Measurements from ENCODE around the gene RNF223. TPM values are rescaled to one million over a fixed set of nuclear protein-coding genes. Genes with fewer than 3 reads are reported as not detected.

Gene RNF223
- total RNA-seq, 1 donor from 2014 or later = not detected

GRCh38 chr1:1072299-1072848 is 1.7 kb downstream of the RNF223 start:
- Histone ChIP-seq H3K4me3 (no peak overlapping the region), H3K9me3 (no peaks in the 10 kb centered on the region), H3K27me3 (peaks cover 8% of the 10 kb centered on the region), H3K27ac (no peak overlapping the region), H3K4me1 (peaks cover 9% of the 10 kb centered on the region in 2 donors), H3K36me3 (no peaks in the 10 kb centered on the region)
- no peak for TF ChIP-seq CTCF (IDR thresholded peaks at IDR 0.05)
- intact Hi-C loops (cut with DNase I) = no loop called here
- DNase-seq (ENCODE audit: low spot score in 2 of 2) = no peak

GRCh38 chr1:1071486-1072298 is 2.4 kb downstream of the RNF223 start:
- Histone ChIP-seq H3K36me3 (no peaks in the 10 kb centered on the region), H3K4me1 (peaks cover 9% of the 10 kb centered on the region in 2 donors), H3K27ac (no peak overlapping the region), H3K4me3 (no peak overlapping the region), H3K9me3 (no peaks in the 10 kb centered on the region), H3K27me3 (peaks cover 8% of the 10 kb centered on the region)
- intact Hi-C loops (cut with DNase I) = no loop called here
- TF ChIP-seq CTCF (IDR thresholded peaks at IDR 0.05) = no peak
- no peak for DNase-seq (ENCODE audit: low spot score in 2 of 2)

- no peak for DNase-seq (ENCODE audit: low spot score in 2 of 2)
- no peaks in the 10 kb centered on the region for H3K36me3 ChIP-seq
- H3K4me1 ChIP-seq = peaks cover 9% of the 10 kb centered on the region in 2 donors
- H3K27ac ChIP-seq = no peak overlapping the region
- H3K27me3 ChIP-seq = peaks cover 8% of the 10 kb centered on the region
- intact Hi-C loops (cut with DNase I) = no loop called here
- TF ChIP-seq CTCF (IDR thresholded peaks at IDR 0.05) = no peak
- peak overlapping the region in 1 of 2 donors; percentile 71 for H3K4me3 ChIP-seq
- no peaks in the 10 kb centered on the region for H3K9me3 ChIP-seq
Observed at GRCh38 chr1:1069711-1070676, 4.1 kb downstream of the RNF223 start.

- Histone ChIP-seq H3K4me1 (peaks cover 9% of the 10 kb centered on the region in 2 donors), H3K4me3 (peak overlapping the region; percentile 68 to 71), H3K27me3 (peaks cover 8% of the 10 kb centered on the region), H3K9me3 (no peaks in the 10 kb centered on the region), H3K27ac (no peak overlapping the region), H3K36me3 (no peaks in the 10 kb centered on the region)
- no peak for DNase-seq (ENCODE audit: low spot score in 2 of 2)
- no peak for TF ChIP-seq CTCF (IDR thresholded peaks at IDR 0.05)
- intact Hi-C loops (cut with DNase I) = no loop called here
Observed at GRCh38 chr1:1069056-1069710, 4.9 kb downstream of the RNF223 start.

- DNase-seq (ENCODE audit: low spot score in 2 of 2) = no peak
- H3K36me3 ChIP-seq = no peaks in the 10 kb centered on the region
- H3K4me1 ChIP-seq = peaks cover 9 to 12% of the 10 kb centered on the region in 2 donors
- no peaks in the 10 kb centered on the region for H3K9me3 ChIP-seq
- H3K27me3 ChIP-seq = peaks cover 8% of the 10 kb centered on the region
- intact Hi-C loops (cut with DNase I) = no loop called here
- TF ChIP-seq CTCF (IDR thresholded peaks at IDR 0.05) = no peak
- peak overlapping the region; percentile 68 to 71 for H3K4me3 ChIP-seq
- H3K27ac ChIP-seq = no peak overlapping the region
Observed at GRCh38 chr1:1068517-1069055, 5.5 kb downstream of the RNF223 start.
